ENCODE data around the gene FOS.

FOS gene

DNA sequence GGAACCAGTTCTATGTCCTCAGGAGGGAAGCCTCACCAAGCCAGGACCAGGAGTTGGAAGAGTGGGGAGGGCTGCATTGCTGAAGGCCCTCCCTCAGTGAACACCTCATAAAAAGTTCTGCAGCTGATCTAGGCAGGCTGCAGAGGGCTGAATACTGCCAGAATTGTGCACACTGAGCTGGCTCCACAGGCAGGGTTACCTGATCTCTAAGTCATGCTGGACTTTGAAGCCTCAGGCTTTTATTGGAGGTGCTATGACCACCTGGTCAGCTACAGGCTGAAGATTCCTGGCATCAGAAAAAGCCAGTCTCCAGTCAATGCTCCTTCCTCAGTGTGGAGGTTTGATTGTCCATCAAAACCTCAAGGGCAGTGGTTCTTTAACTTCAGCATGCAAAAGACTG is 39.7 kb downstream of the FOS start:
- no peak for DNase-seq (ENCODE audit: low read depth in 2 of 2)

DNA sequence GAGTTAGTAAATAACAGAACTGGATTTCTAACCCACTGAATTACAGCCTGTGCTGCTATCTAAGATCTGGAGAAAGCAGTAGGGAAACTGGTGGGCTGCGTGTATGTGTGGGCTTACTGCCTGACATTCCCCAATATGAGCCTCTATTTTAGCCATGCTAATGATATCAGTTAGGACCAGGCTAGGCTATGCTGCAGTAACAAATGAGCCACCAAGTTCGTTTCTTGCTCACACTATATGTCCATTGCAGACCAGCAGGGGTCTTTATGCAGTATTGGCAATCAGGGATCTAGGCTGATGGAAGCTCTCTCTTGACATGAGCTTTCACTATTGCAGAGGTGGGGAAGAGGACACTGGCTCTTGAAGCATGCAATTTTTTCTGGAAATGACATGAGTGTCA is 40.4 kb downstream of the FOS start:
- no peak for DNase-seq (ENCODE audit: low read depth in 2 of 2)

DNA sequence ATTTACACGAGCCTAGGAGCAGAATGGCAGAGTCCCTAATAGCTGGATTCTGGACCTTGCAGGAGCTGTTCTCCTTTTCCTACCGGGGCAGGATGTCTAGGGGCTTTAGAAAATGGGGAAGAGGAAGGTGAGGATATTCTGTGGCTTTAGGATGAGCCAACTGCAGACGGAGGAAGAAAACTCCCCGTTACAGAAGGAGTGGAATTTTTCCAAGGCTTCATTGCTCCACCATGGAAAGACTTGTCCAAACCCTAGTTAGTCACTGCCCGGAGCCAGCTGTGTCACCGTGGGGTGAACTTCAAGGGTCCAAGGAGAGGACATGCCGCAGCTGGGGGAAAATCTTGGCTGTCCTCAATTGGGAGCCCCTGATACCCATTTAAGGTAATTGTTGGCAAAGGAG is 41.6 kb downstream of the FOS start:
- no peak for DNase-seq (ENCODE audit: low read depth in 2 of 2)

DNA sequence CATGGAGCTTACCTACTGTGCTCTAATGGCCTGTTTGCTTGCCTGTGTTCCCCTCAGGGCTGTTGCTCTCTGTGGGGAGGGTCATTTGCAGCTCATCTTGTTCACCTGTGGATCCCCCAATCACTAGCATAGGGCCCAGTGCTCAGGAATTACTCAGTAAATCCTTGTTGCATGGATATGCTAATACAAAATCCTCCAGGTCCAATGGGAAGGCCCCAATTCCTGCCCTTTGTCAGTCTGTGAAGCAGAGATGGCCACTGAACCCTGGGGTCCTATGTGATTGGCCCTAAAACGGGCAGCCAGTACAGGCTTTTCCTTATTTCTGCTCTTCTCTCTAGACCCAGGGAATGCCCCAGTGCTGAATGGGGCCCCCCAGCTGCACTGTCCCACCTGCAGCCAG is 44.1 kb downstream of the FOS start:
- no peak for DNase-seq (ENCODE audit: low read depth in 2 of 2)

DNA sequence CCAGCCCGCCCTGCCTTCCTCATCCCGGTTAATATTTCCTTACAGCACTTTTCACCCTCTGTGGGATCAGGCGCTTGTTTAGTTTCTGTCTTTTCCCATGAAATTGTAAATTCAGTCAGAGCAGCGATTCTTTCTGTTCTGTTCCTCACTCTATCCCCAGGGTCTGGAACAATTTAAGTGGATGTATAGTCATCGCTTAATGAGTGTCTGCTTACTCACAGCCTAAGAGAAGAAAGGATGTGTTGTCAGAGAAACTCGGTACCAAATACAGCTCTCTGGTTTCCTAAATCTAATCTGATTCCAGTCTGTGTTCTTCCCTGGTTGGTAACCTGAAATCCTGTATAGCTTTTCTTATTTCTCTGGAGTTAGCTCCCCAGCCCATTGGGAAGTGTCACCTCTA is 44.9 kb downstream of the FOS start:
- no peak for DNase-seq (ENCODE audit: low read depth in 2 of 2)

DNA sequence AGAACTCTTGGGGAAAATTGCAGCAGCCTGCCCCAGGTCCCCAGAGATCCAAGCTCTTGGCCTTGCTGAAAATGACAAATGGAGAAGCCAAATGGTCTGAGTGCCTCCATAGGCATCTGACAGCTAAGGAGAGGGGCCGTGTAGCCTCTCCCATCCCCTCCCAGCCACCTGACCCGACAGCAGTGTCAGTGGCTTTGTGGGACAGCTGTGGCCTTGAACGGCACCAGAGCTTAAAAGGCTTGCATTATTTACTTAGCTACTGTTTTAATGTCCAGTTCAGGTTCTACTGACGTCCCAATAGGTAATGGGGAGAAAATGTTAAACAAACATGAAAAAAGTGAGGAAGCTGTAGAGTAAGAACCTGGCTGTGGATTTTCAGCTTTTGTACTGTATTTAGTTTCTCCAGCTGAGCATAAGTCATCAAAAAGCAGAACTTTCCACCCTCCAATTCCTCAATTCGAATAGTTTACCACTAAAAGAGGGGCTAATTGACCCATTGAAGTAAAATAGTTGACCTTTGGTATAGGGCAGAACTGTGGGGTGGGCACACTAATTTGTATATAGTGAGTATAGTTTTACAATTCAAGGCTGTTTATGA is 50.0 kb downstream of the FOS start:
- DNase-seq (ENCODE audit: low read depth in 2 of 2) = no peak

DNA sequence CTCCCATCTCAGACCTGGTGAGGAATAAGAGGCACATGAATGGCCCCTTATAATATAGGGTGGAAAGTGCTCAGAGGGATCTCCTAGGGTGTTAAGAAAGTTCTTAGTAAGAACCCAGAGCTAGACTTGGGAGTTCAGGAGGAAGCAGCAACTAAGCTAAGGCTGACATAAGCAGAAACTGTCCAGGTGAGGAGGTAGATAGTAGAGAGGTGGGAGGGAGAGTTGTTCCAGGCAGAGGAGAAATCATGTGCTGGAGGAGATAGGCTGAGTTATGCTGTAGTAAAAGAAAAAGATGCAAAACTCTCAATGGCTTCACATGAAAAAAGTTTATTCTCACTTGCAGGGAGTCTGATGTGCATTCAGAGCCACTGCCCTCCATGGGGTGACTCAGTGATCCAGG is 50.7 kb downstream of the FOS start:
- no peak for DNase-seq (ENCODE audit: low read depth in 2 of 2)

DNA sequence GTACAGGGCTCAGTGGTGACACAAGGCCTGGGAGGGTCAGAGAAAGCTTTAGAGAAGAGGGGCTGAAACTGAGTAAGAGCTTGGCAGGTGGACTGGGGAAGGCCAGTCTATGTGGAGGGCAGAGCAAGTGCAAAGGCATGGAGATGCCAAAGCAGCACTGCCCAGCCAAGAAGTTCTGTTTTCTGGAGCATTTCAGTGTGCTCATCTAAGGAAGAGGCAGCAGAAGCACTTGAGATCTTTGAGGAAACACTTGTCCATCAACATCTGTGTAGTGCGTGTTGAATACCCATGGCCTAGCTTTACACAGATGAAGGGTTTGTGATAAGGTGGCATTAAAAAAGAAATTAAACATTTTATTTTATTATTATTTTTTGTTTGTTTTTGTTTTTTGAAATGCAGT is 52.8 kb downstream of the FOS start:
- DNase-seq (ENCODE audit: low read depth in 2 of 2) = no peak

Data from stimulated activated CD8-positive, alpha-beta memory T cell treated with anti-CD3 and anti-CD28 coated beads, Interleukin-7, amount 100 ng/mL, for 4 hours (primary cell).